Measurements from ENCODE around the gene DCC. TPM values are rescaled to one million over a fixed set of nuclear protein-coding genes. Genes with fewer than 3 reads are reported as not detected.

DCC gene
- total and polyA plus RNA-seq, 2 donors (not counting 1 experiment from before 2014, with no cell fraction given): not detected

- Histone ChIP-seq H3K9me3 (ENCODE audit: control extremely low read depth in 1 of 3, control insufficient read depth in 2 of 3, insufficient read depth in 1 of 3, low read length in 2 of 3) (no peaks in the 10 kb centered on the region), H4K20me1 (ENCODE audit: control insufficient read depth, insufficient read depth, low read length, poor library complexity, severe bottlenecking) (no peaks in the 10 kb centered on the region), H3K4me1 (ENCODE audit: control insufficient read depth in 2 of 2, insufficient read depth in 2 of 2, low read length in 2 of 2) (no peaks in the 10 kb centered on the region), H3K79me2 (ENCODE audit: control insufficient read depth, insufficient read depth, low read length) (no peaks in the 10 kb centered on the region), H3K27ac (ENCODE audit: low read length in 2 of 2) (no peak overlapping the region), H3K4me3 (ENCODE audit: control extremely low read depth in 1 of 5, extremely low read depth in 1 of 5, insufficient read depth in 1 of 5, low read depth in 2 of 5, low read length in 4 of 5) (no peak overlapping the region), H3K9ac (ENCODE audit: low read length) (no peak overlapping the region), H3K36me3 (replicated peaks in 1 of 2; ENCODE audit: control extremely low read depth in 1 of 2, control insufficient read depth in 1 of 2, extremely low read depth in 1 of 2, insufficient read depth in 2 of 2, low read length in 1 of 2) (no peaks in the 10 kb centered on the region), H2AFZ (ENCODE audit: insufficient read depth, low read depth, low read length, poor library complexity, severe bottlenecking) (no peak overlapping the region), H3K27me3 (replicated peaks in 1 of 4; ENCODE audit: control extremely low read depth in 1 of 4, control insufficient read depth in 3 of 4, insufficient read depth in 4 of 4, low read length in 3 of 4) (no peaks in the 10 kb centered on the region), H3K4me2 (replicated peaks; ENCODE audit: low read depth, low read length, poor library complexity, severe bottlenecking) (no peak overlapping the region)
- no peaks in the 10 kb centered on the region for H3K27me3 Mint-ChIP-seq
- ATAC-seq (ENCODE audit: low read depth): no peak
- ChIA-PET CTCF (no interaction called here), POLR2A (no interaction called here)
- DNase-seq: no peak
- H3K9me3 Mint-ChIP-seq (ENCODE audit: insufficient read depth): peaks cover 2% of the 10 kb centered on the region
- H3K27ac Mint-ChIP-seq: no peak overlapping the region
- no peak for TF ChIP-seq EZH2 (IDR thresholded peaks at IDR 0.05; ENCODE audit: borderline replicate concordance, insufficient read depth, low read depth, low read length, poor library complexity, severe bottlenecking)
- TF ChIP-seq, protein P1, sequence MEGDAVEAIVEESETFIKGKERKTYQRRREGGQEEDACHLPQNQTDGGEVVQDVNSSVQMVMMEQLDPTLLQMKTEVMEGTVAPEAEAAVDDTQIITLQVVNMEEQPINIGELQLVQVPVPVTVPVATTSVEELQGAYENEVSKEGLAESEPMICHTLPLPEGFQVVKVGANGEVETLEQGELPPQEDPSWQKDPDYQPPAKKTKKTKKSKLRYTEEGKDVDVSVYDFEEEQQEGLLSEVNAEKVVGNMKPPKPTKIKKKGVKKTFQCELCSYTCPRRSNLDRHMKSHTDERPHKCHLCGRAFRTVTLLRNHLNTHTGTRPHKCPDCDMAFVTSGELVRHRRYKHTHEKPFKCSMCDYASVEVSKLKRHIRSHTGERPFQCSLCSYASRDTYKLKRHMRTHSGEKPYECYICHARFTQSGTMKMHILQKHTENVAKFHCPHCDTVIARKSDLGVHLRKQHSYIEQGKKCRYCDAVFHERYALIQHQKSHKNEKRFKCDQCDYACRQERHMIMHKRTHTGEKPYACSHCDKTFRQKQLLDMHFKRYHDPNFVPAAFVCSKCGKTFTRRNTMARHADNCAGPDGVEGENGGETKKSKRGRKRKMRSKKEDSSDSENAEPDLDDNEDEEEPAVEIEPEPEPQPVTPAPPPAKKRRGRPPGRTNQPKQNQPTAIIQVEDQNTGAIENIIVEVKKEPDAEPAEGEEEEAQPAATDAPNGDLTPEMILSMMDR (IDR thresholded peaks at IDR 0.05): no peak
- intact Hi-C loops (cut with micrococcal nuclease): no loop called here
- H3K4me3 Mint-ChIP-seq: no peak overlapping the region
- no peaks in the 10 kb centered on the region for H3K4me1 Mint-ChIP-seq
- WGBS (ENCODE audit: insufficient coverage): 63% methylated on average over 1 of the region's 2 CpGs
These were observed 740.7 kb downstream of the DCC start for GRCh38 chr18:53080687-53081086.

GRCh38 chr18:53093636-53094035 is 753.6 kb downstream of the DCC start:
- H3K79me2 ChIP-seq (ENCODE audit: control insufficient read depth, insufficient read depth, low read length): no peaks in the 10 kb centered on the region
- H3K9me3 Mint-ChIP-seq (ENCODE audit: insufficient read depth): no peaks in the 10 kb centered on the region
- WGBS (ENCODE audit: insufficient coverage): 100% methylated on average over 2 of the region's 5 CpGs
- ChIA-PET CTCF (no interaction called here), POLR2A (no interaction called here)
- H3K27ac ChIP-seq (ENCODE audit: low read length in 2 of 2): no peak overlapping the region
- H3K4me3 Mint-ChIP-seq: no peak overlapping the region
- no peak overlapping the region for H3K9ac ChIP-seq (ENCODE audit: low read length)
- TF ChIP-seq, protein P1 (IDR thresholded peaks at IDR 0.05): no peak
- no peak for TF ChIP-seq EZH2 (IDR thresholded peaks at IDR 0.05; ENCODE audit: borderline replicate concordance, insufficient read depth, low read depth, low read length, poor library complexity, severe bottlenecking)
- intact Hi-C loops (cut with micrococcal nuclease): no loop called here
- no peaks in the 10 kb centered on the region for H4K20me1 ChIP-seq (ENCODE audit: control insufficient read depth, insufficient read depth, low read length, poor library complexity, severe bottlenecking)
- ATAC-seq (ENCODE audit: low read depth) (no peak), DNase-seq (no peak)
- no peaks in the 10 kb centered on the region for H3K27me3 Mint-ChIP-seq
- H3K4me2 ChIP-seq (replicated peaks; ENCODE audit: low read depth, low read length, poor library complexity, severe bottlenecking): no peak overlapping the region
- no peaks in the 10 kb centered on the region for H3K4me1 Mint-ChIP-seq
- no peak overlapping the region for H2AFZ ChIP-seq (ENCODE audit: insufficient read depth, low read depth, low read length, poor library complexity, severe bottlenecking)
- H3K27ac Mint-ChIP-seq: no peak overlapping the region
- no peak overlapping the region for H3K4me3 ChIP-seq (ENCODE audit: control extremely low read depth in 1 of 5, extremely low read depth in 1 of 5, insufficient read depth in 1 of 5, low read depth in 2 of 5, low read length in 4 of 5)
- H3K36me3 ChIP-seq (replicated peaks in 1 of 2; ENCODE audit: control extremely low read depth in 1 of 2, control insufficient read depth in 1 of 2, extremely low read depth in 1 of 2, insufficient read depth in 2 of 2, low read length in 1 of 2): no peaks in the 10 kb centered on the region
- no peaks in the 10 kb centered on the region for H3K4me1 ChIP-seq (ENCODE audit: control insufficient read depth in 2 of 2, insufficient read depth in 2 of 2, low read length in 2 of 2)
- H3K27me3 ChIP-seq (replicated peaks in 1 of 4; ENCODE audit: control extremely low read depth in 1 of 4, control insufficient read depth in 3 of 4, insufficient read depth in 4 of 4, low read length in 3 of 4): no peaks in the 10 kb centered on the region
- H3K9me3 ChIP-seq (ENCODE audit: control extremely low read depth in 1 of 3, control insufficient read depth in 2 of 3, insufficient read depth in 1 of 3, low read length in 2 of 3): peaks cover 0 to 4% (median 2%) of the 10 kb centered on the region in 3 donors

Measured in B cell (primary cell).